ENCODE results near the gene STK11.

DNA sequence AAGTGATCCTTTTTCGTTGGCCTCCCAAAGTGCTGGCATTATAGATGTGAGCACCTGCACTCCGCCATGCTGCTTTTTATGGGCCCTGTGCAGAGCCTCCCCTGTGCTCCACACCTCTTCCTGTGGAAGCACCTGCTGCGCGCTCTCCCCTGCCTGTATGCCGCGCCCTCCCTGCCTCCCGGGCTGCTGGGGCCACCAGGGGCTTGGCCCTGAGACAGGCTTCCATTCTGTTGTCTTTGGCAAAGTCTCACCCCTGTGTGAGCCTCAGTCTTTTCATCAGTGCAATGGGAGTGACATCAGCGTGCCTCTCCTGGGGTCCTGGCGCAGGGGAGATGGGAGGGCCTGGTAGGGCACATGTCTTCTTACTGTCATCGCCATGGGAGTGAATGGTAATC lies 71.0 kb downstream of the STK11 start:
- TF ChIP-seq, protein P1, sequence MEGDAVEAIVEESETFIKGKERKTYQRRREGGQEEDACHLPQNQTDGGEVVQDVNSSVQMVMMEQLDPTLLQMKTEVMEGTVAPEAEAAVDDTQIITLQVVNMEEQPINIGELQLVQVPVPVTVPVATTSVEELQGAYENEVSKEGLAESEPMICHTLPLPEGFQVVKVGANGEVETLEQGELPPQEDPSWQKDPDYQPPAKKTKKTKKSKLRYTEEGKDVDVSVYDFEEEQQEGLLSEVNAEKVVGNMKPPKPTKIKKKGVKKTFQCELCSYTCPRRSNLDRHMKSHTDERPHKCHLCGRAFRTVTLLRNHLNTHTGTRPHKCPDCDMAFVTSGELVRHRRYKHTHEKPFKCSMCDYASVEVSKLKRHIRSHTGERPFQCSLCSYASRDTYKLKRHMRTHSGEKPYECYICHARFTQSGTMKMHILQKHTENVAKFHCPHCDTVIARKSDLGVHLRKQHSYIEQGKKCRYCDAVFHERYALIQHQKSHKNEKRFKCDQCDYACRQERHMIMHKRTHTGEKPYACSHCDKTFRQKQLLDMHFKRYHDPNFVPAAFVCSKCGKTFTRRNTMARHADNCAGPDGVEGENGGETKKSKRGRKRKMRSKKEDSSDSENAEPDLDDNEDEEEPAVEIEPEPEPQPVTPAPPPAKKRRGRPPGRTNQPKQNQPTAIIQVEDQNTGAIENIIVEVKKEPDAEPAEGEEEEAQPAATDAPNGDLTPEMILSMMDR (IDR thresholded peaks at IDR 0.05), result no peak
- no peak for TF ChIP-seq EP300 (IDR thresholded peaks at IDR 0.05)
- no peak for TF ChIP-seq POLR2A (IDR thresholded peaks at IDR 0.05)
